HepG2 (cell line): ENCODE data around the gene PLOD3. TPM values are rescaled to one million over a fixed set of nuclear protein-coding genes. Genes with fewer than 3 reads are reported as not detected.
A peak's percentile ranks its signal among the peaks of the same experiment; 100 is the strongest.

Source experiments
- CBX1 ChIP-seq: IDR thresholded peaks from one replicate; pipeline ENCODE4 v1.6.1; 2016; ENCODE audit warnings: antibody characterized with exemption, low read depth
- DMAP1 ChIP-seq: IDR thresholded peaks from 2 replicates; pipeline ENCODE4 v1.6.1; 2016
- GABPB1 ChIP-seq: IDR thresholded peaks from 2 replicates; pipeline ENCODE4 v1.6.1; 2016; ENCODE audit warnings: mild to moderate bottlenecking, missing genetic modification reagents, moderate library complexity, missing compliant biosample characterization
- KDM5A ChIP-seq: fragments of 200-600 bp; sonication (generic); IDR thresholded peaks from 2 replicates; pipeline ENCODE4 v1.7.0; 2018; ENCODE audit warnings: antibody characterized with exemption, mild to moderate bottlenecking, low read length, borderline replicate concordance
- KDM6A ChIP-seq: IDR thresholded peaks from 2 replicates; pipeline ENCODE4 v1.6.1; 2016; ENCODE audit warnings: low read depth
- MXI1 ChIP-seq: IDR thresholded peaks from 3 replicates; pipeline ENCODE4 v1.6.1; 2012; ENCODE audit warnings: low read depth, low read length, inconsistent platforms, borderline replicate concordance
- MYNN ChIP-seq: sonication (generic); formaldehyde crosslinking; IDR thresholded peaks from 2 replicates; pipeline ENCODE4 v1.4.0; 2020; ENCODE audit warnings: mild to moderate bottlenecking, low read depth, missing genetic modification reagents
- NCOA5 ChIP-seq: sonication (generic); formaldehyde crosslinking; IDR thresholded peaks from 2 replicates; pipeline ENCODE4 v1.4.0; 2020; ENCODE audit warnings: missing genetic modification reagents
- NR2F1 ChIP-seq, 2 experiments: fragments of 450-650 bp in 1 of 2; formaldehyde crosslinking in 1 of 2; IDR thresholded peaks; 2 replicates each; pipeline versions ENCODE4 v1.5.0 to v1.6.1; 2016 to 2020; ENCODE audit warnings: mild to moderate bottlenecking in 1 of 2, missing compliant biosample characterization in 1 of 2, missing genetic modification reagents in 1 of 2, moderate library complexity in 1 of 2
- POLR2AphosphoS5 ChIP-seq: IDR thresholded peaks from 2 replicates; pipeline ENCODE4 v1.6.1; 2012; ENCODE audit warnings: low read depth, low read length
- SETDB1 ChIP-seq: sonication (generic); formaldehyde crosslinking; IDR thresholded peaks from 2 replicates; pipeline ENCODE4 v1.5.1; 2020; ENCODE audit warnings: missing genetic modification reagents, mild to moderate bottlenecking, borderline replicate concordance
- TFAP4 ChIP-seq: sonication (generic); IDR thresholded peaks from 2 replicates; pipeline ENCODE4 v1.6.1; 2016; ENCODE audit warnings: low read depth, borderline replicate concordance
- TRIM24 ChIP-seq: sonication (generic); formaldehyde crosslinking; IDR thresholded peaks from 2 replicates; pipeline ENCODE4 v1.8.0; 2022; ENCODE audit warnings: mild to moderate bottlenecking, missing genetic modification reagents
- WIZ ChIP-seq: sonication (generic); formaldehyde crosslinking; IDR thresholded peaks from 2 replicates; pipeline ENCODE4 v1.5.1; 2020; ENCODE audit warnings: mild to moderate bottlenecking, missing genetic modification reagents
- ZBTB14 ChIP-seq: sonication (generic); formaldehyde crosslinking; IDR thresholded peaks from 2 replicates; pipeline ENCODE4 v1.4.0; 2020; ENCODE audit warnings: missing genetic modification reagents
- ZFP90 ChIP-seq: sonication (generic); formaldehyde crosslinking; IDR thresholded peaks from 2 replicates; pipeline ENCODE4 v1.8.0; 2022; ENCODE audit warnings: missing genetic modification reagents, mild to moderate bottlenecking, inconsistent platforms, borderline replicate concordance
- ZNF160 ChIP-seq: sonication (generic); formaldehyde crosslinking; IDR thresholded peaks from 2 replicates; pipeline ENCODE4 v1.8.0; 2022; ENCODE audit warnings: mild to moderate bottlenecking, inconsistent platforms, missing genetic modification reagents
- ZNF367 ChIP-seq: sonication (generic); formaldehyde crosslinking; IDR thresholded peaks from 2 replicates; pipeline ENCODE4 v1.4.0; 2020; ENCODE audit warnings: missing genetic modification reagents, borderline replicate concordance
- ZNF605 ChIP-seq: sonication (generic); formaldehyde crosslinking; IDR thresholded peaks from 2 replicates; pipeline ENCODE4 v1.8.0; 2022; ENCODE audit warnings: mild to moderate bottlenecking, missing genetic modification reagents
- ZNF614 ChIP-seq: IDR thresholded peaks from 2 replicates; pipeline ENCODE4 v1.6.1; 2018; ENCODE audit warnings: missing biosample characterization, missing genetic modification reagents, inconsistent platforms, borderline replicate concordance
- ZNF670 ChIP-seq: sonication (generic); formaldehyde crosslinking; IDR thresholded peaks from 2 replicates; pipeline ENCODE4 v1.8.0; 2022; ENCODE audit warnings: mild to moderate bottlenecking, missing genetic modification reagents, borderline replicate concordance
- polyA plus RNA-seq, 8 experiments: library from polyadenylated mRNA; depleted of rRNA in 3 of 8; stranded (reverse) in 7 of 8; unstranded in 1 of 8; fragments of >200 nt; fragmentation: Illumina TruSeq in 4 of 8; extraction: Trizol in 4 of 8; gene quantifications; 2 replicates each; pipeline versions ENCODE4 v1.2.1 to v1.2.3, GENCODE V29; 2011 to 2016; ENCODE audit warnings: low read depth in 4 of 8, missing spikeins in 1 of 8, mixed read lengths in 1 of 8; ENCODE audit not compliant: insufficient read depth in 1 of 8
- total RNA-seq, 5 experiments: library from RNA; depleted of rRNA; stranded (reverse); fragments of >200 nt; fragmentation: Illumina TruSeq; extraction: Trizol; gene quantifications; 2 replicates each; pipeline ENCODE4 v1.2.3, GENCODE V29; 2016; ENCODE audit warnings: low read depth in 1 of 5
- TF ChIP-seq, protein P1 (sequence below): sonication (generic); formaldehyde crosslinking; IDR thresholded peaks from 2 replicates; pipeline ENCODE4 v1.5.0; 2020; ENCODE audit warnings: missing genetic modification reagents, mild to moderate bottlenecking, borderline replicate concordance
- TF ChIP-seq, protein P2 (sequence below): sonication (generic); formaldehyde crosslinking; IDR thresholded peaks from 2 replicates; pipeline ENCODE4 v1.5.0; 2020; ENCODE audit warnings: mild to moderate bottlenecking, missing genetic modification reagents, moderate library complexity
- TF ChIP-seq, protein P3 (sequence below): sonication (generic); formaldehyde crosslinking; IDR thresholded peaks from 2 replicates; pipeline ENCODE4 v1.4.0; 2020; ENCODE audit warnings: missing genetic modification reagents; ENCODE audit errors: not compliant biosample characterization

The PLOD3 gene
- total and polyA plus RNA-seq, 2 of the 13 experiments (the other 11 are each of a cell fraction or from before 2014, with no cell fraction given): 65.8 to 67.4 TPM

DNA sequence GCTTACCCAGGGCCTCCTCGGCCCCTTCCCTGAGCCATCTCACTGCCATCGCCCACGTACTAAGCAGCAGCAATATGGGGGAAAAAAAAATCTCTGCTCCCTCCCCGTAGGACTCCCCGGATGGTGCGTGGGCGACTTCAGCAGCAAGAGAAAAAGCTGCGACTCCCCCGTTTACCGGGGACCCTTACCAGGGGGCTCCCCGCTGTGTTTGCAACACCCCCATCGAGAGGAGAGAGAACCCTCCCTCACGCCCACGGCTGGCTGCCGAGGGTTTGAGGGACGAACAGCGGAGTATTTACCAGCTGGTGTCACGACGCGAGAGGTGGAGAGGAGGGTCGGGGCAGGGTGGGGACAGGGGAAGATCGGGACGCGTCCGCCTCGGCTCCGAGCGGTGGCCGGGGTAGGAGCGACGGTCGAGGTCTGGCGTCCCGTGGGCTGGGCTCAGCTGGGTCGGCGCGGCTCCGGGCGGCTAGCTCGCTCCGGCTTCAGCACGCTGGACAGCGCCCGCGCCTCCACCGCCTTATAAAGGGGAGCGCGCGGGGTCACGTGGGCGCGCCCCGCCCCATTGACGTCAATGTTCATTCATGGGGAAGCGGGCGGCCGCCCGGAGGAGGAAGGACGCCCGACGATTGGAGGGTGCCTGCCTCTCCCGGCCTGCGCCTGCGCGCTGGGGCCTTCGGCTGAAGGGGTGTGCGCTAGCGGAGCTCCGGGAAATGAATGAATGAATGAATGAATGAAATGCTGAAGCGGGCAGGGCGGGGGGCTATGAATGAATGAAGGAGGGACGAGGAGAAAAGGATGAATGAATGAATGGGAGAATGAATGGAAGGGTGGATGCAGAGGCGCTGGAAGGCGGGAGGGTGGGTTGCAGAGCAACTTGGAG lies 52.1 kb downstream of the PLOD3 start, which contains the start of gene VGF (continued):
- TF ChIP-seq SETDB1 (CRISPR knock-in tag) (no peak), TFAP4 (peak; percentile 70; the same call in 1 of the 2 replicates), ZFP90 (CRISPR knock-in tag) (peak; percentile 98), NCOA5 (CRISPR knock-in tag) (0 out of 2 replicates have a peak, but pooled peaks have one; percentile 69), ZNF160 (CRISPR knock-in tag) (peak; percentile 98), ZNF614 (CRISPR knock-in tag) (peak; percentile 95; the same call in 1 of the 2 replicates), POLR2AphosphoS5 (no peak), DMAP1 (CRISPR knock-in tag) (peak; percentile 62; the same call in 1 of the 2 replicates), NR2F1 (CRISPR knock-in tag; IDR thresholded peaks at IDR 0.05) (peak; percentile 8 to 43; a peak in 1 of 4 replicates), GABPB1 (CRISPR knock-in tag) (peak; percentile 84), ZNF605 (peak; percentile 98), MXI1 (peak; percentile 96), ZNF670 (CRISPR knock-in tag) (peak; percentile 71; the same call in 1 of the 2 replicates), CBX1 (no peak), ZNF367 (CRISPR knock-in tag) (peak; percentile 98), MYNN (peak; percentile 98), TRIM24 (no peak), ZBTB14 (CRISPR knock-in tag) (peak; percentile 83), WIZ (CRISPR knock-in tag) (peak; percentile 99), KDM6A (CRISPR knock-in tag) (no peak), KDM5A (no peak)
- TF ChIP-seq, protein P1, sequence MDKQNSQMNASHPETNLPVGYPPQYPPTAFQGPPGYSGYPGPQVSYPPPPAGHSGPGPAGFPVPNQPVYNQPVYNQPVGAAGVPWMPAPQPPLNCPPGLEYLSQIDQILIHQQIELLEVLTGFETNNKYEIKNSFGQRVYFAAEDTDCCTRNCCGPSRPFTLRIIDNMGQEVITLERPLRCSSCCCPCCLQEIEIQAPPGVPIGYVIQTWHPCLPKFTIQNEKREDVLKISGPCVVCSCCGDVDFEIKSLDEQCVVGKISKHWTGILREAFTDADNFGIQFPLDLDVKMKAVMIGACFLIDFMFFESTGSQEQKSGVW (CRISPR knock-in tag): peak; percentile 98; the same call in 1 of the 2 replicates
- TF ChIP-seq, protein P2, sequence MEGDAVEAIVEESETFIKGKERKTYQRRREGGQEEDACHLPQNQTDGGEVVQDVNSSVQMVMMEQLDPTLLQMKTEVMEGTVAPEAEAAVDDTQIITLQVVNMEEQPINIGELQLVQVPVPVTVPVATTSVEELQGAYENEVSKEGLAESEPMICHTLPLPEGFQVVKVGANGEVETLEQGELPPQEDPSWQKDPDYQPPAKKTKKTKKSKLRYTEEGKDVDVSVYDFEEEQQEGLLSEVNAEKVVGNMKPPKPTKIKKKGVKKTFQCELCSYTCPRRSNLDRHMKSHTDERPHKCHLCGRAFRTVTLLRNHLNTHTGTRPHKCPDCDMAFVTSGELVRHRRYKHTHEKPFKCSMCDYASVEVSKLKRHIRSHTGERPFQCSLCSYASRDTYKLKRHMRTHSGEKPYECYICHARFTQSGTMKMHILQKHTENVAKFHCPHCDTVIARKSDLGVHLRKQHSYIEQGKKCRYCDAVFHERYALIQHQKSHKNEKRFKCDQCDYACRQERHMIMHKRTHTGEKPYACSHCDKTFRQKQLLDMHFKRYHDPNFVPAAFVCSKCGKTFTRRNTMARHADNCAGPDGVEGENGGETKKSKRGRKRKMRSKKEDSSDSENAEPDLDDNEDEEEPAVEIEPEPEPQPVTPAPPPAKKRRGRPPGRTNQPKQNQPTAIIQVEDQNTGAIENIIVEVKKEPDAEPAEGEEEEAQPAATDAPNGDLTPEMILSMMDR (CRISPR knock-in tag): 0 out of 2 replicates have a peak, but pooled peaks have one; percentile 17
- TF ChIP-seq, protein P3, sequence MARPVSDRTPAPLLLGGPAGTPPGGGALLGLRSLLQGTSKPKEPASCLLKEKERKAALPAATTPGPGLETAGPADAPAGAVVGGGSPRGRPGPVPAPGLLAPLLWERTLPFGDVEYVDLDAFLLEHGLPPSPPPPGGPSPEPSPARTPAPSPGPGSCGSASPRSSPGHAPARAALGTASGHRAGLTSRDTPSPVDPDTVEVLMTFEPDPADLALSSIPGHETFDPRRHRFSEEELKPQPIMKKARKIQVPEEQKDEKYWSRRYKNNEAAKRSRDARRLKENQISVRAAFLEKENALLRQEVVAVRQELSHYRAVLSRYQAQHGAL: peak; percentile 99
